Hematopoietic multipotent progenitor cell treated with erythropoietin and hydrocortisone succinate and interleukin-3 and kit ligand, for 15 days (in vitro differentiated cells): Measurements from ENCODE around the gene NTPCR.
"Not testable (repeated sequence)": the region's sequence is repeated elsewhere in the genome, so short reads cannot be mapped to it uniquely, and the experiment has no call there.

Experiments used
- DNase-seq: peaks from one replicate; pipeline ENCODE4 v3.0.0-alpha.2; 2015; ENCODE audit warnings: low spot score

The NTPCR gene, protein sequence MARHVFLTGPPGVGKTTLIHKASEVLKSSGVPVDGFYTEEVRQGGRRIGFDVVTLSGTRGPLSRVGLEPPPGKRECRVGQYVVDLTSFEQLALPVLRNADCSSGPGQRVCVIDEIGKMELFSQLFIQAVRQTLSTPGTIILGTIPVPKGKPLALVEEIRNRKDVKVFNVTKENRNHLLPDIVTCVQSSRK

DNA sequence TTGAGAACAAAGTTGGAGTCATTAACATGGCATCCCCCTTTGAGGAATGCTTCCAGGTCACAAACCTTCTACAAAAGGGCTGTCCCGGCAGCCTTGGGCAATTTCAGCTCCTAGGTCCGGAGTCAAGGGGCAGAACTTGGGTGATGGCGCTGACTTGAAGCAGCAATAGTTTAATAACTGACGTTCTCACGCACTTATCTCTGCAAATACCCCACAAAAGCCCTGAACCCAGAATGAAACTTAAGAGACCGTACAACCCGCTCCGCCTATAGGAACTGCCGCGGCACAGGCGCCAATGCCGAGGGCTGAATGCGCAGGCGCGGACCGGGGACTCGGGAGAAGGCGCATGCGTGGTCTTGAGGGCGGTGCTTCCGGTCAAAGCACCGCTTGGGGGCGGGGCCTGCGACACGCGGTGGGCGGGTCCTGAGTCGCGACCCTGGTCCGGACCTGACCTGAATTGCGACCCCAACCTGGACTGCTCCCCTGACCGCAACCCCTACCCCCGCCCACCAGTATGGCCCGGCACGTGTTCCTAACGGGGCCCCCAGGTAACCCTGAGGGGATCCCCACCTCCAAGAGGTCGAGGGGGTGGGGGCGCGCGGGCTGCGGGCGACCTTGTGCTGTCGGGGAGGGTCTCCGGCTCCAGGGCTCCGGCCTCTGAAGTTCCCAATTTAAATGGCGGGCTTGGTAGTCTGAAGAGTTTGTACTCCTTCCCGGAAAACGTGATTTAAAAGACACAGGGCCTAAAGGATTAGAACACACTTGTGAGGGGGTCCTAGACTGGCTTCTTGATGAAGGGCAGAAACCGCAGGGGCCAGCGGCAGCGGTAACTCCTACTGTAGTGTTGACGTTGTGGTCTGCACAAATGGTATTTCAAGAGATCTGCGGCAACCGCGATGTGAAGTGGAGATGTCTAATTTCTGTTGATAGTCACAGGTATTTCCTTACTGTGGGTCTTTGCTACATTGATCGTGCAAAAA lies at the start of gene NTPCR:
Gene NTPCR (plus strand): TSS at position 415 of the 980 bp plus-strand sequence. CDS start 100 bp downstream, at position 515.
- peak; percentile 94 for DNase-seq

DNA sequence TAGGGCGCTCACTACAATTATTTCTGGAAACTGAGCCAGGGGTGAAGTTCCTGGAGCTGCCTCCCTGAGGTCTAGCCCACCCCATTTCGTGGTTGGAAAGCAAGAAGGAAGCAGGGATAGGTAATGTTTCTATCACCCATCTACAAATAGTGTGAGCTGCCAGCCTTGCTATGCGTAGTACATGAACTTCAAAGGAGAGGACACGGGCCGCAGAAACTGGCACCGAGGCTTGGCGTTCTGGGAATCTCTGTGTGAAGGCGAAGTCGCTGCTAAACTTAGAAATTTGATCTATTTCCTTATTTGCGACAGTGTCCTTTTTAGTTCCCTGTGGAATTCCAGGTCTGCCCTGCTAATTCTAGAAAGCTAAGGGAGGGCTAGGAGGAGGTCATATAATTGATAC lies 49.6 kb upstream of the NTPCR start:
- no peak for DNase-seq

DNA sequence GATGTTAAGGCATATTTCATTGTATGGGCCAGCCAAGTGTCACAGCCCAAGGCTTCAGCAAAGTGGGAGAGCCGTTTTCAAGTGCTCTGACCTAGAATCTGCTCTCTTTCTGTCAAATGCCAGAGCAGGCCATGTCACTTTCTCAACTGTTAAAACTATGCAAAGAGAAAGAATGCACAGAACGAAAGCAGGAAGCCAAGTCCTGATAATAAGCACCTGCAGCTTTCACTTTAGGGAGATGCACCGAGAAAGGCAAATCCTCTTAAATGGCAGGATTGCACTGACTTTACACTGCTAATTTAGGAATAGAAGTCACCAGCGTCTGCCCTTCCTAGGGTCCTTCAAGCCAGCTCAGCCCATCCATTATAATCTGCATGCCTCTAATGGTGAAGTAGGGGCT lies 49.2 kb upstream of the NTPCR start:
- no peak for DNase-seq

DNA sequence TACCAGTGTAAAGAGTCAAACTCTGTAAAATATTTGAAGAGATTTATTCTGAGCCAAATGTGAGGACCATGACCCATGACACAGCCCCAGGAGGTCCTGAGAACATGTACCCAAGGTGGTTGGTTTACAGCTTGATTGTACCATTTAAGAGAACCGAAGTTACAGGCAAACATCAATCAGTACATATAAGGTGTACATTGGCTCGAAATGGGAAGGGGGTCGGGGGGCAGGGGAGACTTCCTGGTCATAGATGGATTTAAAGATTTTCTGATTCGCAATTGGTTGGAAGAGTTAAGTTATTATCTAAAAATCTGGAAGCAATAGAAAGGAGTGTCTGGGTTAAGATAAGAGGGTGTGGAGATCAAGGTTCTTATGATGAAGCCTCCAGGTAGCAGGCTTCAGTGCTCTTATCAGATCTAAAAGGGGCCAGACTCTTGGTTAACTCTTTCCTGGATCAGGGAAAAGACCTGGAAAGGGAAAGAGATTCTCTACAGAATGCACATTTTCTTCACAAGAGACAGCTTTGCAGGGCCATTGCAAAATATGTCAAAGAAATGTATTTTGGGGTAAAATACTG lies 47.5 kb upstream of the NTPCR start:
- no peak for DNase-seq

DNA sequence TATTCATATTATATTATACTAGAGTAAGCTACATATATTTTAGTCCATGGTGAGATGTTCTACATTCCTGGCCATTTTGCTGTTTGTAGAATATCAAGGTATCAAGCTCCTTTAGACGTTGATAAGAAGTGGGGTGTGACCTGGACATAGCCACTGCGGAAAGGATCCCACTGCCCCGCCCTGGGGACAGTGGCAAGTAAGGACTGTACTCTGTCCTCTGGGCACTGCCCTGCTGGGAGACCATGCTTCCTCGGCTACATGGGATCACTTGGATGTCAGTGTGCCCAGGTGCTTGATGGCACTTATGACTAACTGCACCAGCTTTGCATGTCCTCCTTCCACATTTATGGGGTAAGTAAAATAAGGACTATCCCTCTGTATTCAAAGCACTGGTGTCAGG lies 46.3 kb upstream of the NTPCR start:
- no peak for DNase-seq

DNA sequence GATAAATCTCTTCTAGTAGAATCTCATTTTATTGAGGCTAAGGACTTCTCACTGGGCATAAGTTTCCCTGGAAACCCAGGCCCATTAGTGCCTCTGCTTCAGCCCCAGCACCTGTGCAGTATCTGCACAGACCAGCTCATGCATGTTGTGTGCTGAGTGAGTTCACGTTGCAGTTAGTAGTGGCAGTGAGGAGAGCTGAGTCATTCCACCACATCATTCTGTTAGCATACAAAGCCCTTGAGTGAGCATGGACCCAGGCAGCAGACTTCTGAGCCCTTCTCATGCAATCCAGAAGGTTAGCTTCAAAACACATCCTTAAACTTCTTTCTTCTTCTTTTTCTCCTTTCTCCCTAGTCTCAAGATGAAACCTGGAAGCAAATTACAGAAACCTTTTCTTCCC lies 45.8 kb upstream of the NTPCR start:
- no peak for DNase-seq

DNA sequence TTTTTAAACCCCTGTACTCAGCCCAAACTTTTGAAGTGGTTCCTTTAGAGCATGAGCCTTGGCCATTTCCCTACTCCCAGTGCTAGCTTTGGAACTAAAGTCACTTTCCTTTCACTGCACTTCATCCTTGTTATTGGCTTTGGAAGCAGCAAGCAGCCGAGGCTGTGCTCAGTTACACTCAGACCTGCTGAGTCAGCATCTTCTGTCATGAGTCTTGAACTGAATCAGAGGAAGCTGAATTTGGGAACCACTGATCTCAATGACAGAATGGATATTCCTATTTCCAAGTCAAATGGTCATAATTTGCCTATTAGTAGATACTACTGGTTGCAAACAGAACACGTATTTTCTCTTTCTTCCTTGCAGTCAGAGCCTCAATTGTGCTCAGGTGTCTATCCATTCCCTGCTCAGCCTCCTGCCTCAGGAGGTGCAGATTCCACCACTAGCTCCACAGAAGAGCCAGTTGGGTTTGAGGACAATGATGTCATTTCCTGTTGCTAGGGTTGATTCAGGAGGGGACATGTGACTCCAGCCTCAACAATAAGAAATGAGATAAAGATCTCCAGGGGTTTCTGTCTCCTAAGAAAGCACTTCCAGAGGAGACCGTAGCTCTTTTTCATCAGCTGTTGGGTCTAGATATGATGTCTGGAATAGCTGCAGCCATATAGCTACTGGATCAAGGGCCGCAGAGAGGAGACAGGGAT lies 44.9 kb upstream of the NTPCR start:
- DNase-seq, result no peak

DNA sequence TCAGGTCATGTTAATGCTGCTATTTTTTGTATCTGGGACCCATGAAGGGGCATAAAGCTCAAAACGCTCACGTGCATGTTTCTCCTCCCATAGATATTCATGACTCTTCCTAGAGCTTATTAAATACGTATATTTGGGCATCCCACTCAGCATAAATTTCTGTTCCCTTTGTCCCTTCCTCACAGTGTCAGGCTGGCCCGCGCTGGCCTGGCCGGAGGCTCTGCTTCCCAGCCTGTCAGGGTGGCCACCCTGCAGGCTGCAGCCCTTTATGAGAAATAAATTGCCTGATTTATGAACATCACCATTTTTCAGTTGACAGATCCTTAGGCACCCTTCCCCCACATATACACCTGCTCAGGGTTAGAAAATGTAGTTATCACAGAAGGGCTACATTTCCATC lies 44.0 kb upstream of the NTPCR start:
- DNase-seq, result no peak

DNA sequence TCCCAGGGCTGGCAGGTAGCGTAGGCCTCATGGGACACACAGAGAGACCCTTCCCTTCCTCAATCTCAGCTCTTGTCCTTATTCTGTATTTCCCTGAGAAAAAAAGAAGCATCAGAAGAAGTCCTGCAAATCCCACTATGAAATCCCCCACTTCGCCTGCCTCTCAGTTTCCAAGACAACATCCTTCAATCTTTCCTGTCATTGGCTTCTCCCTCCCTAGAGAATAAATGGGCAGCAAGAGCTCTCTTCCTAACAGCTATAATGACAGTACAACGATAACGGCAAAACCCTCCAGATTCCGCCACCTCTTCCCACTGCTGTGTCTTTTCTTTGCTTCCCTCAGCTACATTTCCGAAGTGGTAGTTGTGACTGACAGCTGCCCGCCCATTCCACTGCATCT lies 41.6 kb upstream of the NTPCR start:
- no peak for DNase-seq

DNA sequence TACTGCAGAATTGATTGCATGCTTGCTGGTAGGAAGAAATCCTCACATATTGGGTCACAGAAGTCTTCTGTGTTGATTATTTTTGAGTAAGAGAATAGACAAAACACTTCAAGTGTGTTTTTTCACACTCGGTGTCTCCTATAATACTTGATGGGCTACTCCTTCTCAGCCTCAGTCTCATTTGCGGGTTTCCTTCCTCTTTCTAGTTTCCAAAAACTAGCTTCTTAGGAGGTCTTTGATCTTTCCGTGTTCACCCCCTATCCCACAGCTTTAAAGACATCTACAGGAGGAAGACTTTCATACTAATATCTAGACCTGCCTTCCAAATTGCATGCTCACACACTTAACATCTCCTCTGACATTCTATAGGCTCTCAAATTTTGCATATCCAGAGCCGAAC lies 40.7 kb upstream of the NTPCR start:
- no peak for DNase-seq

DNA sequence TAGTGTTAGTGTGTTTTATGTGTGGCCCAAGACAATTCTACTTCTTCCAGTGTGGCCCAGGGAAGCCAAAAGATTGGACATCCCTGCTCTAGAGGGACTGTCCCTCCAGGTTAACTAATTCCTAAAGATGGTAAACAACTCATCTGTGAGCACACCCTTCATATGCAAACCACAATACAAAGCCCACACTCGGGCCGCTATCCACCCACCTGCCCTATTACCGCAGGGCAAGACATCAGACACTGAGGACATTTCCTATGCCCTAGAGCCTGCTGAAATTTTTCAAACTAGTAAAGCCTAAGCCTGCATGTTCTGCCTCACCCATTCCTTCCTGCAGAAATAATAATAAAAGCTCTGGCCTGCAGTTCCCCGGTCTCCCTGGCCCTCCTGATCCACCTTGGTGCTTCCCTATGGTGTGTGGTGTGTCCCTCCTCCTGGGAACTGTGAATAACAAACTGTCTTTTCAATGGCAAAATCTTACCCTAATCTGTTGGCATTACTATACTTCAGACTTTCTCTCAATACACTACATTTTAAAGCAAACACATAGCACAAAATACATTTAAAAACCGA lies 39.3 kb upstream of the NTPCR start:
- no peak for DNase-seq

DNA sequence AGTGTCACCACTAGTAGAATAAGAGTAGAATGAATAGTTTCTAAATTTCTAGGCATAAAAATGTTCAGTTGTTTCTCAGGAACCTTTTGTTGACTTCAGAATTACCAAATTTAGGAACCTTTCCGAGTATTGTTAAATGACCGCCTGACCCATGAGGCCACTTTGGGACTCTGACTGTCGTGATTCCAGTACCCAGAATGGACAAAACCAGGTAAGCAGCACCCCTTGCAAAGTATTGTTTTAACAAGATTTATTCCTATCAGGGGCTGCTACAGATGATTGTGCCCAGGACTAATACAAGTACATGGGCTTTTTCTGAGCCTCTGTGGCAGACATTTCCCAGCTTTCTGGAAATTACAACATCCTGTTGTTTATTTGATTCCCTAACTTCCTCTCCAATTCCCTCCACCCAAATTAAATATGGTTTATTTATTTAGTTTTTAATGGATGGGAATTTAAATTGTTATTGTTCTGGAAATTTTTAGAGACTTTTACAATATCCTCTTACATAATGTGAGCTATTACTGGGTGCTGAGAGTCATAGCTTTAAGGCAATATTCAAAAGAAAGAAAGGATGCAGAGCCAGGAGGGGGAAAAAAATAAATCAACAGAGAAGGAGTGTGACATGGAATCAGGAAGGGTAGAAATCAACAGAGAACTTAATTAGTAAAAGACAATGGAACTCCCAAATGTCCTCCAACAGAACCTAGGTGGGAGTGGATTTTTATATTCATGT lies 37.4 kb upstream of the NTPCR start:
- no peak for DNase-seq

DNA sequence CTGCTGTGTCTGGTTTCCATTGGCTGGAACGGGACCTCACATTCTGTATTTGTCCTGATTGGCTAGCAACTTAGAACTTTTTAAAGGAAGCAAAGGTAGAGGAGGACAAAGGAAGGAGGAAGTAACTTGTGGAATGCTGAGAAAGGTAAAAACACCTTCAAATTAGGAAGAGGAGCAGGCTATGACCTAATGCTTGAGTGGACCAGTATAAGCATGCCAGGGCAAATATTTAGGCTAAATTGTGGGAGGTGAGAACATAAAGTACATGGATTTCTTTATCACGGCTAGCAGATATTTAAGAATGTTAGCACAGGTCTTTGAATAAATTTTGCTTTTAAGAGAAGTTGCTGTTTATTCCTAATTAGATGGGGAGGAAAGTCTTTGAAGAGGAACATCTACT lies 36.1 kb upstream of the NTPCR start:
- DNase-seq, result not testable (repeated sequence)

DNA sequence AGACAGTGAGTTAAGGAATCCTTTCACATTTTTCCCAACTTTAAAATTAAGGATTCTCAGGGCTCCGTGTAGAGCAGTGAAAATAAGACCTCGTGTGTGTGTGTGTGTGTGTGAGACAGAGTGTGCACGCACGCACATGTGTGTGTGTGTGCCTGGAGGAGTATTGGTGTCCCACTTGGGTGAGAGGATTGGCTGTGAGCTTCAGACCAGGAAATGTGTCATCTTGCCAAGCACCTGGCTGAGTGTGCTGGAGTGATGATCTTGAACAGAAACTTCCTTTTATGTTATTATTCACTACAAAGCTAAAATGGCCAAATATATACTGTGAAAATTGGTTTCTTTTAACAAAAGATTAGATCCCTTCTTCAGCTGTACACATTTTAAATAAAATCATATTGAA lies 35.2 kb upstream of the NTPCR start:
- DNase-seq, result no peak

DNA sequence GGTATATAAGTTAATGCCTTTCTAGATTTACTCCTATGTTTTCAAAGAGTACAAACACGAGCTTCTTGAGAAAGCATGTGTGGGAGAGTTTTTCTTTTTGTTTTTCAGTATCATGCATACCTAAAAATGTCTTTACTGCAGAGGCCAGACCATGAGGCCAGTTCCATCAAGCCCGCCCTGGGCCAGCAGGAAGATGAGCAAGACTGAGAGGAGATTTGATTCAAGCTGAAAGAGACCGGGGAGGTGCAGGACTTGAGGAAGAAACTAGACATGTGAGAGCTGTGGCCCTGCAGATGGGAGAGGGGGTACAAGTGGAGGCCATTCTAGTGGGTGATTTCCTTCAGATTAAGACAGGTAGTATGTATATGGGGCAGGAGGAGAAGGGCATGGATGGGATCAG lies 33.4 kb upstream of the NTPCR start:
- DNase-seq, result no peak

DNA sequence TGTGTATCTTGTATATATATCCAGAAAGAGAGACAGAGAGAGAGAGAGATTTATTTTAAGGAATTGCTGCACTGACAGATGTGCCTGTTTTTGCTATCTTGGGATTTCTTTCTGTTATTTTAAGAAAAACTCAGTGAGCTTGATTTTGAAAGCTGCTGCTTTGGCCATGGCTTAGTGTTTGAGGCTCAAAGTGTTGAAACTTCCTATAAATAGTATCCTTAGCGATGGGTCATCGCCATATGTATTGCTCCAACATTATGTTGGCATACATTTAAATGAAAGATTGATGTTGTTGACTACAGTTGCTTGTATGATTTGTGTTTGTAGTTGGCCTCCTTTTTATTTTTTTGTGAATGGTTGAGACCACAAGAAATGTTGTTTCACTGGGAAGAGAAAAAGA lies 29.0 kb upstream of the NTPCR start:
- DNase-seq, result no peak

DNA sequence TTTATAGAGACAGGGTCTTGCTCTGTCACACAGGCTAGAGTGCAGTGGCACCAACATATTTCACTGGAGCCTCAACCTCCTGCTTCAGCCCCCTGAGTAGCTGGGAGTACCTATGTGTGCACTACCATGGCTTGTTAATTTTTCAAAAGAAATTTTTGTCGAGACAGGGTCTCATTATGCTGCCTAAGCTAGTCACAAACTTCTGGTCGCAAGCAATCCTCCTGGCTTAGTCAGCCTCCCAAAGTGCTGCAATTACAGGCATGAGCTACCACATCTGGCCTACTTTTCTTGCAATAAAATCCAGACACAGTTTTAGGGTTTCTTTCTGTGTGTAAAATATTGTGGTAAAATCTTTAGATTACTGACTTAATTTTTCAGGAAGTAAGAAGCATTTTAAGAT lies 27.9 kb upstream of the NTPCR start:
- DNase-seq, result no peak

DNA sequence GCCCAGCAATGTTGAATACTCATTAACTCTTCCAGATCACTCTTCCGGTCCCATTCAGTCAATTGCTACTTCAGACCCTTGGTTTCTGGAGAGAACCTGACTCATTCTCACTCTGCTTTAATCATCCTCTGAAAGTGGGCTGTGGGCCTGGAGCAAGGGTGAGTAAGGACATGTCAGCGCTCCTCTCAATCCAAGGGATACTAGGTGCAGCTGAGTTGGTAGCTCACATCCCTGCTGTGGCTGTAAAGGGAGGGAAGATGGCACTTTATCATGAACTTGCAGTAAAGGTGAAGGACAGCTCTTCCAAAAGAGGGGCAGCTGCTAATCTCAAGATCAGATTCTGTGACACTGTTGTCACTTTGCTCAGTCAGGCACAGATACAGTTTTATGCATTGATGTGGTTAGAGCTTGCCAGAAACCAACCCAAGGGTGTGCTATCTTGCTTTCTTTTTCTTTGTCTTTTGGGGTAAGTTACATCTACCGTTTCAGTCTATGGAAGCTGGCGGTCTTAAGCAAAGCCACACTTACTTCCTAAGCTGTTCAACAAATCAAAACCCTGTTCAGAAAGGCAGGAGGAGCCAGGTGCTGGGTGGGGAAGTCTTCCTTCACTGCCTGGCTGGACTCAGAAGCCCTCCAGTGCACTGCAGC lies 26.5 kb upstream of the NTPCR start:
- no peak for DNase-seq

DNA sequence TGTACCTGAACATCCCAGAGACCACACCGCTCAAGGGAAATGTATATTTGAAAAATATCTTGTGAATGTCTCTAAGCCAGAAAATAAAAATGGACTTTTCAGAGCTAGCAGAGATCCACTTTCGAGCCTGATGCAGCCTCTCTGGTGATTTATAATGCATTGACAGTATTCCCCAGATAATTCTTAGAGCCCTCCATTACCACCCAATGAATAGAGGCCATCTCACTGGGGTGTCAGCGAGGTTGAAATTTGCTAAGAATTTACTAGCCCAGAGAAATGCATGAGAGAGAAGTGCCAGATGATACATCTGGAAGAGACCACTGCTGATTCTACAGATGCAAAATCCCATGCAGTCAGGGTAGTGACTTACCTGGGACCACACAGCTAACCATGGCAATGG lies 25.5 kb upstream of the NTPCR start:
- no peak for DNase-seq

DNA sequence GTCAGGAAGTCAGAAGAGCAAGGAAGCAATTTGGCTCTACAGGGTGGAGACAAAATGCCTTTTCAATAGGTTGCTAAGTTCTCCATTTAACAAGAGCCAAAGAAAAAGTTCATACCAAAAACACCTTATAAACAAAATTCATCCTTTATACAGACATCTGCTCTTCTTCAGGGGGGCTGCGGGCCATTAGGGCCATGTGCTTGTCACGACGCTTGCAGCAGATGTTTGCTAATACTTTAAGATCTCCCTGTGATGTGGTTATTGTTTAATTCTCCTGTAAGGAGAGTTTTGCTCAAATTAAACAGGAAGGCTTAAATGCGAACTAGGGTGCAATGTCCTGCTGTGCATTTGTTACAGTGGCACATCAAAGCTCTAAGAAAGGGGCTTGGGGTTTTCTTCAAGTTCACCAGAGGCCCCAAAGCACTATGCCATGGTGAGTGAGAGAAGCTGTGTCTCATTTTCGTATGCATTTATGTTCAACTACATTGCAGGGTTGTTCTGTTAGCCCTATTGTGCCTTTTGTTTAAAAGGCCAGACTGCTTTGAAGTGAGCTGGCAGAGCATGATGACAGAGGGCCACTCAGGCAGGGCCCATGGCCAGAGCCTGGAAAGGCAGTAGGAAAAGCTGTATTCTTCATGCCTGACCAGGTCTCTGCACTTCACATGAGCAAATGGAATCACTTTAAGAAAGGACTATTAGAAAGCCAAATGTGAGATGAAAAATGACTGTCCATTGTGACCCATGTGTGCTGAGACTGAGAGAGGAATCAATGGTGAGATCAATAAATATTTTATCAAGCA lies 24.8 kb upstream of the NTPCR start:
- DNase-seq, result no peak
